GM23338 (cell line): ENCODE data around the gene THSD7A. TPM values are rescaled to one million over a fixed set of nuclear protein-coding genes. Genes with fewer than 3 reads are reported as not detected.

Source experiments
- ATAC-seq: fragments of 200-7000 bp; cut with Tn5 transposase; 3 replicates; pipeline ENCODE4 v1.9.1; 2020
- DNase-seq: peaks from one replicate; pipeline ENCODE4 v3.0.0-alpha.2; 2015; ENCODE audit warnings: low spot score
- H2AFZ ChIP-seq: fragments of 200-600 bp; sonication (generic); 2 replicates; pipeline ENCODE4 v1.8.0; 2016; ENCODE audit warnings: antibody characterized with exemption, mild to moderate bottlenecking, moderate library complexity
- H3F3A ChIP-seq: fragments of 200-600 bp; sonication (generic); replicated peaks from 2 replicates; pipeline ENCODE4 v1.8.0; 2017; ENCODE audit warnings: antibody characterized with exemption, mixed run types, low read depth
- H3K27ac ChIP-seq: fragments of 200-600 bp; sonication (generic); 2 replicates; pipeline ENCODE4 v1.6.1; 2016; ENCODE audit warnings: low read depth
- H3K27me3 ChIP-seq: fragments of 200-600 bp; sonication (generic); 2 replicates; pipeline ENCODE4 v1.8.0; 2016; ENCODE audit warnings: mild to moderate bottlenecking, mixed run types, moderate library complexity; ENCODE audit not compliant: insufficient read depth
- H3K36me3 ChIP-seq: fragments of 200-600 bp; sonication (generic); 2 replicates; pipeline ENCODE4 v1.8.0; 2016; ENCODE audit warnings: mild to moderate bottlenecking; ENCODE audit not compliant: insufficient read depth
- H3K4me1 ChIP-seq: fragments of 200-600 bp; sonication (generic); 2 replicates; pipeline ENCODE4 v1.8.0; 2016; ENCODE audit warnings: mild to moderate bottlenecking, moderate library complexity; ENCODE audit not compliant: insufficient read depth
- H3K4me2 ChIP-seq: fragments of 200-600 bp; sonication (generic); 2 replicates; pipeline ENCODE4 v1.7.1; 2017; ENCODE audit warnings: mixed run types
- H3K4me3 ChIP-seq: fragments of 200-600 bp; sonication (generic); 2 replicates; pipeline ENCODE4 v1.6.1; 2016; ENCODE audit warnings: mixed run types
- H3K79me2 ChIP-seq: fragments of 200-600 bp; sonication (generic); replicated peaks from 2 replicates; pipeline ENCODE4 v1.8.0; 2017; ENCODE audit warnings: mild to moderate bottlenecking; ENCODE audit not compliant: insufficient read depth
- H3K9me2 ChIP-seq: fragments of 200-600 bp; sonication (generic); 2 replicates; pipeline ENCODE4 v1.8.0; 2017; ENCODE audit not compliant: insufficient read depth
- H4K20me1 ChIP-seq: fragments of 200-600 bp; sonication (generic); replicated peaks from 2 replicates; pipeline ENCODE4 v1.8.0; 2017; ENCODE audit warnings: mild to moderate bottlenecking; ENCODE audit not compliant: insufficient read depth
- H3K27ac Mint-ChIP-seq: 2 replicates; pipeline ENCODE4 v1.8.0; 2020; ENCODE audit warnings: inconsistent platforms, mild to moderate bottlenecking, moderate library complexity, mixed read lengths
- H3K27me3 Mint-ChIP-seq: 3 replicates; pipeline ENCODE4 v1.8.0; 2022; ENCODE audit warnings: low read depth, mild to moderate bottlenecking, moderate library complexity, mixed read lengths, inconsistent platforms; ENCODE audit not compliant: insufficient read depth, poor library complexity
- H3K36me3 Mint-ChIP-seq: 3 replicates; pipeline ENCODE4 v1.8.0; 2021; ENCODE audit warnings: low read depth, mild to moderate bottlenecking, inconsistent platforms, moderate library complexity, mixed read lengths
- H3K4me1 Mint-ChIP-seq: 3 replicates; pipeline ENCODE4 v1.8.0; 2020; ENCODE audit warnings: mild to moderate bottlenecking, inconsistent platforms, mixed read lengths
- H3K4me3 Mint-ChIP-seq: 3 replicates; pipeline ENCODE4 v1.8.0; 2021; ENCODE audit warnings: moderate library complexity, mild to moderate bottlenecking, inconsistent platforms, mixed read lengths
- H3K9me3 Mint-ChIP-seq: 3 replicates; pipeline ENCODE4 v1.8.0; 2020; ENCODE audit warnings: moderate library complexity, mild to moderate bottlenecking, inconsistent platforms, mixed read lengths
- EZH2 ChIP-seq: fragments of 200-600 bp; sonication (generic); IDR thresholded peaks from one replicate; pipeline ENCODE4 v1.8.0; 2017; ENCODE audit warnings: antibody characterized with exemption, mild to moderate bottlenecking, low read depth; ENCODE audit not compliant: unreplicated experiment
- EZH2phosphoT487 ChIP-seq: fragments of 200-600 bp; sonication (generic); IDR thresholded peaks from one replicate; pipeline ENCODE4 v1.8.1; 2018; ENCODE audit warnings: antibody characterized with exemption; ENCODE audit not compliant: unreplicated experiment
- ZNF462 ChIP-seq: fragments of 250-450 bp; sonication (Bioruptor Pico); IDR thresholded peaks from 2 replicates; pipeline ENCODE4 v1.5.0; 2020; ENCODE audit warnings: mild to moderate bottlenecking, moderate library complexity
- polyA plus RNA-seq: library from polyadenylated mRNA; unstranded; fragments of >200 nt; fragmentation: Nextera tagmentation; extraction: Ambion mirVana; gene quantifications from 2 replicates; pipeline ENCODE4 v1.2.1, GENCODE V29; 2016
- total RNA-seq: library from RNA; depleted of rRNA; stranded (reverse); fragments of >200 nt; shearing (Covaris generic); gene quantifications from 2 replicates; pipeline ENCODE4 v1.2.3, GENCODE V29; 2014
- TF ChIP-seq, protein P1 (sequence below): IDR thresholded peaks from one replicate; pipeline ENCODE4 v1.6.1; 2018; ENCODE audit warnings: antibody characterized with exemption; ENCODE audit not compliant: unreplicated experiment

THSD7A gene
- total and polyA plus RNA-seq, 2 experiments from 2014 or later = 1.3 to 2.1 TPM

- ATAC-seq = no peak
- Histone ChIP-seq H3K36me3 (no peaks in the 10 kb centered on the region), H4K20me1 (no peaks in the 10 kb centered on the region), H3K4me3 (no peak overlapping the region), H2AFZ (no peak overlapping the region), H3F3A (no peaks in the 10 kb centered on the region), H3K27ac (no peak overlapping the region), H3K27me3 (no peaks in the 10 kb centered on the region), H3K79me2 (no peaks in the 10 kb centered on the region), H3K4me1 (peaks cover 7% of the 10 kb centered on the region; the same call in 1 of the 2 replicates), H3K9me2 (no peaks in the 10 kb centered on the region), H3K4me2 (no peak overlapping the region)
- DNase-seq = no peak
- H3K27ac Mint-ChIP-seq = no peak overlapping the region
- peaks cover 18% of the 10 kb centered on the region; the same call in 2 of the 3 replicates for H3K4me1 Mint-ChIP-seq
- no peak overlapping the region for H3K4me3 Mint-ChIP-seq
- H3K27me3 Mint-ChIP-seq = no peaks in the 10 kb centered on the region
- no peak for TF ChIP-seq EZH2
- TF ChIP-seq EZH2phosphoT487 = no peak
- TF ChIP-seq, protein P1, sequence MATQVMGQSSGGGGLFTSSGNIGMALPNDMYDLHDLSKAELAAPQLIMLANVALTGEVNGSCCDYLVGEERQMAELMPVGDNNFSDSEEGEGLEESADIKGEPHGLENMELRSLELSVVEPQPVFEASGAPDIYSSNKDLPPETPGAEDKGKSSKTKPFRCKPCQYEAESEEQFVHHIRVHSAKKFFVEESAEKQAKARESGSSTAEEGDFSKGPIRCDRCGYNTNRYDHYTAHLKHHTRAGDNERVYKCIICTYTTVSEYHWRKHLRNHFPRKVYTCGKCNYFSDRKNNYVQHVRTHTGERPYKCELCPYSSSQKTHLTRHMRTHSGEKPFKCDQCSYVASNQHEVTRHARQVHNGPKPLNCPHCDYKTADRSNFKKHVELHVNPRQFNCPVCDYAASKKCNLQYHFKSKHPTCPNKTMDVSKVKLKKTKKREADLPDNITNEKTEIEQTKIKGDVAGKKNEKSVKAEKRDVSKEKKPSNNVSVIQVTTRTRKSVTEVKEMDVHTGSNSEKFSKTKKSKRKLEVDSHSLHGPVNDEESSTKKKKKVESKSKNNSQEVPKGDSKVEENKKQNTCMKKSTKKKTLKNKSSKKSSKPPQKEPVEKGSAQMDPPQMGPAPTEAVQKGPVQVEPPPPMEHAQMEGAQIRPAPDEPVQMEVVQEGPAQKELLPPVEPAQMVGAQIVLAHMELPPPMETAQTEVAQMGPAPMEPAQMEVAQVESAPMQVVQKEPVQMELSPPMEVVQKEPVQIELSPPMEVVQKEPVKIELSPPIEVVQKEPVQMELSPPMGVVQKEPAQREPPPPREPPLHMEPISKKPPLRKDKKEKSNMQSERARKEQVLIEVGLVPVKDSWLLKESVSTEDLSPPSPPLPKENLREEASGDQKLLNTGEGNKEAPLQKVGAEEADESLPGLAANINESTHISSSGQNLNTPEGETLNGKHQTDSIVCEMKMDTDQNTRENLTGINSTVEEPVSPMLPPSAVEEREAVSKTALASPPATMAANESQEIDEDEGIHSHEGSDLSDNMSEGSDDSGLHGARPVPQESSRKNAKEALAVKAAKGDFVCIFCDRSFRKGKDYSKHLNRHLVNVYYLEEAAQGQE = no peak
- no peak for TF ChIP-seq ZNF462
- no peaks in the 10 kb centered on the region for H3K36me3 Mint-ChIP-seq
- H3K9me3 Mint-ChIP-seq = no peaks in the 10 kb centered on the region
Measured at GRCh38 chr7:11709196-11709595, 122.8 kb downstream of the THSD7A start.
